ES-I3 (cell line): ENCODE measurements around the gene TTN.

Source experiments
- H3K36me3 ChIP-seq: 2 replicates; pipeline ENCODE4 v1.6.1; 2013; ENCODE audit warnings: mild to moderate bottlenecking, low read length, control low read depth, moderate library complexity; ENCODE audit not compliant: insufficient read depth
- H3K4me1 ChIP-seq: 2 replicates; pipeline ENCODE4 v1.6.1; 2013; ENCODE audit warnings: mild to moderate bottlenecking, control low read depth, low read length; ENCODE audit not compliant: insufficient read depth
- H3K9ac ChIP-seq: 2 replicates; pipeline ENCODE4 v1.6.1; 2013; ENCODE audit warnings: low read depth, mild to moderate bottlenecking, low read length, moderate library complexity
- H3K9me3 ChIP-seq: 2 replicates; pipeline ENCODE4 v1.6.1; 2013; ENCODE audit warnings: mild to moderate bottlenecking, low read length, moderate library complexity; ENCODE audit not compliant: control insufficient read depth, insufficient read depth

The TTN gene

GRCh38 chr2:178796079-178796677 is 11.0 kb downstream of the TTN start:
- no peaks in the 10 kb centered on the region for H3K4me1 ChIP-seq
- H3K9ac ChIP-seq = no peak overlapping the region
- H3K36me3 ChIP-seq = peaks cover 2% of the 10 kb centered on the region; the same call in 1 of the 2 replicates
- H3K9me3 ChIP-seq = no peaks in the 10 kb centered on the region

GRCh38 chr2:178787934-178788333 is 19.3 kb downstream of the TTN start:
- no peaks in the 10 kb centered on the region for H3K9me3 ChIP-seq
- no peaks in the 10 kb centered on the region for H3K36me3 ChIP-seq
- H3K9ac ChIP-seq = no peak overlapping the region
- peaks cover 6% of the 10 kb centered on the region; the same call in 1 of the 2 replicates for H3K4me1 ChIP-seq

- H3K9me3 ChIP-seq = no peaks in the 10 kb centered on the region
- no peaks in the 10 kb centered on the region for H3K36me3 ChIP-seq
- peaks cover 6% of the 10 kb centered on the region; the same call in 1 of the 2 replicates for H3K4me1 ChIP-seq
- no peak overlapping the region for H3K9ac ChIP-seq
These were observed 20.1 kb downstream of the TTN start for GRCh38 chr2:178787155-178787554.

- Histone ChIP-seq H3K4me1 (no peaks in the 10 kb centered on the region), H3K9me3 (no peaks in the 10 kb centered on the region), H3K36me3 (no peaks in the 10 kb centered on the region), H3K9ac (no peak overlapping the region)
These were observed 23.3 kb downstream of the TTN start for GRCh38 chr2:178783889-178784288.

GRCh38 chr2:178782236-178782635 is 25.0 kb downstream of the TTN start:
- Histone ChIP-seq H3K9ac (no peak overlapping the region), H3K4me1 (no peaks in the 10 kb centered on the region)

GRCh38 chr2:178777577-178777976 is 29.6 kb downstream of the TTN start:
- Histone ChIP-seq H3K36me3 (no peaks in the 10 kb centered on the region; the same call in 1 of the 2 replicates), H3K9ac (no peak overlapping the region), H3K9me3 (no peaks in the 10 kb centered on the region), H3K4me1 (no peaks in the 10 kb centered on the region)

More at GRCh38 chr2:178782236-178782635, 25.0 kb downstream of the TTN start:
- H3K9me3 ChIP-seq = no peaks in the 10 kb centered on the region
- H3K36me3 ChIP-seq = no peaks in the 10 kb centered on the region; the same call in 1 of the 2 replicates

- Histone ChIP-seq H3K36me3 (no peaks in the 10 kb centered on the region; the same call in 1 of the 2 replicates), H3K4me1 (no peaks in the 10 kb centered on the region), H3K9ac (no peak overlapping the region), H3K9me3 (no peaks in the 10 kb centered on the region)
These were observed 30.5 kb downstream of the TTN start for GRCh38 chr2:178776751-178777150.

- H3K9ac ChIP-seq = no peak overlapping the region
- H3K36me3 ChIP-seq = no peaks in the 10 kb centered on the region; the same call in 1 of the 2 replicates
- no peaks in the 10 kb centered on the region for H3K9me3 ChIP-seq
- H3K4me1 ChIP-seq = no peaks in the 10 kb centered on the region
These were observed 31.2 kb downstream of the TTN start for GRCh38 chr2:178775975-178776374.

GRCh38 chr2:178770518-178770917 is 36.7 kb downstream of the TTN start:
- Histone ChIP-seq H3K36me3 (peaks cover 3% of the 10 kb centered on the region; the same call in 1 of the 2 replicates), H3K4me1 (no peaks in the 10 kb centered on the region), H3K9ac (no peak overlapping the region), H3K9me3 (no peaks in the 10 kb centered on the region)

- Histone ChIP-seq H3K36me3 (peaks cover 3% of the 10 kb centered on the region; the same call in 1 of the 2 replicates), H3K9ac (no peak overlapping the region), H3K9me3 (no peaks in the 10 kb centered on the region), H3K4me1 (no peaks in the 10 kb centered on the region)
These were observed 39.8 kb downstream of the TTN start for GRCh38 chr2:178767094-178768060.

- H3K36me3 ChIP-seq = peaks cover 3% of the 10 kb centered on the region; the same call in 1 of the 2 replicates
- H3K9me3 ChIP-seq = no peaks in the 10 kb centered on the region
- no peak overlapping the region for H3K9ac ChIP-seq
- H3K4me1 ChIP-seq = no peaks in the 10 kb centered on the region
These were observed 43.1 kb downstream of the TTN start for GRCh38 chr2:178764097-178764496.

GRCh38 chr2:178761759-178762371 is 45.4 kb downstream of the TTN start:
- Histone ChIP-seq H3K36me3 (no peaks in the 10 kb centered on the region), H3K9me3 (no peaks in the 10 kb centered on the region), H3K9ac (no peak overlapping the region), H3K4me1 (no peaks in the 10 kb centered on the region)

- no peaks in the 10 kb centered on the region; the same call in 1 of the 2 replicates for H3K36me3 ChIP-seq
- H3K4me1 ChIP-seq = no peaks in the 10 kb centered on the region
- H3K9me3 ChIP-seq = no peaks in the 10 kb centered on the region
- H3K9ac ChIP-seq = no peak overlapping the region
These were observed 50.4 kb downstream of the TTN start for GRCh38 chr2:178756843-178757242.

- no peaks in the 10 kb centered on the region for H3K9me3 ChIP-seq
- H3K4me1 ChIP-seq = no peaks in the 10 kb centered on the region
- no peaks in the 10 kb centered on the region; the same call in 1 of the 2 replicates for H3K36me3 ChIP-seq
- H3K9ac ChIP-seq = no peak overlapping the region
These were observed 50.9 kb downstream of the TTN start for GRCh38 chr2:178756343-178756742.
